ENCODE results near the gene KAT8. TPM values are rescaled to one million over a fixed set of nuclear protein-coding genes. Genes with fewer than 3 reads are reported as not detected.

KAT8 gene
- total and polyA plus RNA-seq, 2 of the 13 experiments (the other 11 are each of a cell fraction or from before 2014, with no cell fraction given), result 79.0 to 84.2 TPM

- TF ChIP-seq, protein P1, sequence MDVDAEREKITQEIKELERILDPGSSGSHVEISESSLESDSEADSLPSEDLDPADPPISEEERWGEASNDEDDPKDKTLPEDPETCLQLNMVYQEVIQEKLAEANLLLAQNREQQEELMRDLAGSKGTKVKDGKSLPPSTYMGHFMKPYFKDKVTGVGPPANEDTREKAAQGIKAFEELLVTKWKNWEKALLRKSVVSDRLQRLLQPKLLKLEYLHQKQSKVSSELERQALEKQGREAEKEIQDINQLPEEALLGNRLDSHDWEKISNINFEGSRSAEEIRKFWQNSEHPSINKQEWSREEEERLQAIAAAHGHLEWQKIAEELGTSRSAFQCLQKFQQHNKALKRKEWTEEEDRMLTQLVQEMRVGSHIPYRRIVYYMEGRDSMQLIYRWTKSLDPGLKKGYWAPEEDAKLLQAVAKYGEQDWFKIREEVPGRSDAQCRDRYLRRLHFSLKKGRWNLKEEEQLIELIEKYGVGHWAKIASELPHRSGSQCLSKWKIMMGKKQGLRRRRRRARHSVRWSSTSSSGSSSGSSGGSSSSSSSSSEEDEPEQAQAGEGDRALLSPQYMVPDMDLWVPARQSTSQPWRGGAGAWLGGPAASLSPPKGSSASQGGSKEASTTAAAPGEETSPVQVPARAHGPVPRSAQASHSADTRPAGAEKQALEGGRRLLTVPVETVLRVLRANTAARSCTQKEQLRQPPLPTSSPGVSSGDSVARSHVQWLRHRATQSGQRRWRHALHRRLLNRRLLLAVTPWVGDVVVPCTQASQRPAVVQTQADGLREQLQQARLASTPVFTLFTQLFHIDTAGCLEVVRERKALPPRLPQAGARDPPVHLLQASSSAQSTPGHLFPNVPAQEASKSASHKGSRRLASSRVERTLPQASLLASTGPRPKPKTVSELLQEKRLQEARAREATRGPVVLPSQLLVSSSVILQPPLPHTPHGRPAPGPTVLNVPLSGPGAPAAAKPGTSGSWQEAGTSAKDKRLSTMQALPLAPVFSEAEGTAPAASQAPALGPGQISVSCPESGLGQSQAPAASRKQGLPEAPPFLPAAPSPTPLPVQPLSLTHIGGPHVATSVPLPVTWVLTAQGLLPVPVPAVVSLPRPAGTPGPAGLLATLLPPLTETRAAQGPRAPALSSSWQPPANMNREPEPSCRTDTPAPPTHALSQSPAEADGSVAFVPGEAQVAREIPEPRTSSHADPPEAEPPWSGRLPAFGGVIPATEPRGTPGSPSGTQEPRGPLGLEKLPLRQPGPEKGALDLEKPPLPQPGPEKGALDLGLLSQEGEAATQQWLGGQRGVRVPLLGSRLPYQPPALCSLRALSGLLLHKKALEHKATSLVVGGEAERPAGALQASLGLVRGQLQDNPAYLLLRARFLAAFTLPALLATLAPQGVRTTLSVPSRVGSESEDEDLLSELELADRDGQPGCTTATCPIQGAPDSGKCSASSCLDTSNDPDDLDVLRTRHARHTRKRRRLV (CRISPR knock-in tag; IDR thresholded peaks at IDR 0.05), result peak; percentile 76; the same call in 1 of the 2 replicates
- peak; percentile 80 for TF ChIP-seq ZNF777 (CRISPR knock-in tag; IDR thresholded peaks at IDR 0.05)
- TF ChIP-seq, protein P2, sequence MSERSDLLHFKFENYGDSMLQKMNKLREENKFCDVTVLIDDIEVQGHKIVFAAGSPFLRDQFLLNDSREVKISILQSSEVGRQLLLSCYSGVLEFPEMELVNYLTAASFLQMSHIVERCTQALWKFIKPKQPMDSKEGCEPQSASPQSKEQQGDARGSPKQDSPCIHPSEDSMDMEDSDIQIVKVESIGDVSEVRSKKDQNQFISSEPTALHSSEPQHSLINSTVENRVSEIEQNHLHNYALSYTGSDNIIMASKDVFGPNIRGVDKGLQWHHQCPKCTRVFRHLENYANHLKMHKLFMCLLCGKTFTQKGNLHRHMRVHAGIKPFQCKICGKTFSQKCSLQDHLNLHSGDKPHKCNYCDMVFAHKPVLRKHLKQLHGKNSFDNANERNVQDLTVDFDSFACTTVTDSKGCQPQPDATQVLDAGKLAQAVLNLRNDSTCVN (CRISPR knock-in tag; IDR thresholded peaks at IDR 0.05; ENCODE audit: borderline replicate concordance), result 0 out of 2 replicates have a peak, but pooled peaks have one; percentile 64
- TF ChIP-seq NRL (CRISPR knock-in tag; IDR thresholded peaks at IDR 0.05; ENCODE audit: borderline replicate concordance), result peak; percentile 78; the same call in 1 of the 2 replicates
- peak; percentile 46; the same call in 1 of the 2 replicates for TF ChIP-seq BCL6 (CRISPR knock-in tag; IDR thresholded peaks at IDR 0.05)
- TF ChIP-seq ZXDC (CRISPR knock-in tag; IDR thresholded peaks at IDR 0.05), result no peak; the same call in 1 of the 2 replicates
- peak; percentile 94 for TF ChIP-seq E2F1 (CRISPR knock-in tag; IDR thresholded peaks at IDR 0.05)
- TF ChIP-seq ZNF7 (CRISPR knock-in tag; IDR thresholded peaks at IDR 0.05), result no peak
- TF ChIP-seq, protein P3, sequence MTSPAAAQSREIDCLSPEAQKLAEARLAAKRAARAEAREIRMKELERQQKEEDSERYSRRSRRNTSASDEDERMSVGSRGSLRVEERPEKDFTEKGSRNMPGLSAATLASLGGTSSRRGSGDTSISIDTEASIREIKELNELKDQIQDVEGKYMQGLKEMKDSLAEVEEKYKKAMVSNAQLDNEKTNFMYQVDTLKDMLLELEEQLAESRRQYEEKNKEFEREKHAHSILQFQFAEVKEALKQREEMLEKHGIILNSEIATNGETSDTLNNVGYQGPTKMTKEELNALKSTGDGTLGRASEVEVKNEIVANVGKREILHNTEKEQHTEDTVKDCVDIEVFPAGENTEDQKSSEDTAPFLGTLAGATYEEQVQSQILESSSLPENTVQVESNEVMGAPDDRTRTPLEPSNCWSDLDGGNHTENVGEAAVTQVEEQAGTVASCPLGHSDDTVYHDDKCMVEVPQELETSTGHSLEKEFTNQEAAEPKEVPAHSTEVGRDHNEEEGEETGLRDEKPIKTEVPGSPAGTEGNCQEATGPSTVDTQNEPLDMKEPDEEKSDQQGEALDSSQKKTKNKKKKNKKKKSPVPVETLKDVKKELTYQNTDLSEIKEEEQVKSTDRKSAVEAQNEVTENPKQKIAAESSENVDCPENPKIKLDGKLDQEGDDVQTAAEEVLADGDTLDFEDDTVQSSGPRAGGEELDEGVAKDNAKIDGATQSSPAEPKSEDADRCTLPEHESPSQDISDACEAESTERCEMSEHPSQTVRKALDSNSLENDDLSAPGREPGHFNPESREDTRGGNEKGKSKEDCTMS (CRISPR knock-in tag; conservative IDR thresholded peaks at IDR 0.05), result no peak
- TF ChIP-seq ZNF446 (CRISPR knock-in tag; IDR thresholded peaks at IDR 0.05), result no peak
- no peak for TF ChIP-seq NCOA5 (CRISPR knock-in tag; IDR thresholded peaks at IDR 0.05)
- TF ChIP-seq ZNF713 (CRISPR knock-in tag; IDR thresholded peaks at IDR 0.05), result no peak
- peak; percentile 95 for TF ChIP-seq HDAC2 (CRISPR knock-in tag; IDR thresholded peaks at IDR 0.05)
- TF ChIP-seq EZH2 (conservative IDR thresholded peaks at IDR 0.05; ENCODE audit: low read depth, low read length), result no peak
- peak; percentile 55; the same call in 1 of the 2 replicates for TF ChIP-seq KLF6 (CRISPR knock-in tag; IDR thresholded peaks at IDR 0.05)
- TF ChIP-seq HDAC6 (IDR thresholded peaks at IDR 0.05; ENCODE audit: low read depth, low read length), result no peak
Observed at GRCh38 chr16:31073970-31074813, 43.3 kb upstream of the KAT8 start, which contains the start of the genes ZNF646 and ZNF668 (continued).

Data from HepG2 (cell line).